HepG2 (cell line): ENCODE results near the gene ZCCHC3. TPM values are rescaled to one million over a fixed set of nuclear protein-coding genes. Genes with fewer than 3 reads are reported as not detected.

Experiments
- ATAC-seq: fragments of 200-7000 bp; cut with Tn5 transposase; 3 replicates; pipeline ENCODE4 v1.9.1; 2020; ENCODE audit warnings: mild to moderate bottlenecking, moderate library complexity
- BruUV-seq: library from RNA; stranded (reverse); fragments of 400-500 nt; replicated peaks from 2 replicates; lab custom pipeline; 2021; lab: Mats Ljungman, UMichigan
- CTCF ChIA-PET: fragments of 300-600 bp; formaldehyde crosslinking; extraction: SDS; loops from one replicate; lab custom pipeline; 2021; ENCODE audit warnings: low total read pairs, inconsistent platforms, low intra/inter-chr PET ratio; lab: Yijun Ruan, JAX
- POLR2A ChIA-PET: fragments of 350-600 bp; sonication (Branson Sonifier 250); formaldehyde crosslinking; loops from one replicate; lab custom pipeline; 2020; ENCODE audit warnings: antibody characterized with exemption, inconsistent platforms; lab: Yijun Ruan, JAX
- DNase-seq: peaks from one replicate; pipeline ENCODE4 v3.0.0-alpha.2; 2015; ENCODE audit warnings: low spot score
- FAIRE-seq: peaks from 3 replicates; lab custom pipeline; 2011; peaks lifted over from hg19 to GRCh38; lab: Jason Lieb, UNC
- H2AFZ ChIP-seq: one replicate; pipeline ENCODE4 v1.6.1; 2011; ENCODE audit warnings: low read length, inconsistent platforms
- H3K27ac ChIP-seq: fragments of 300-600 bp; 3 replicates; pipeline ENCODE4 v1.8.0; 2011; ENCODE audit warnings: mixed run types, mild to moderate bottlenecking, mixed read lengths, low read length, inconsistent platforms; ENCODE audit not compliant: insufficient read depth; ENCODE audit errors: extremely low read length
- H3K27me3 ChIP-seq, 2 experiments: fragments of 200-600 bp in 1 of 2; 2 replicates in 1 of 2; 3 replicates in 1 of 2; pipeline versions ENCODE4 v1.6.0 to v1.8.0; 2011; ENCODE audit warnings: low read length in 2 of 2, mild to moderate bottlenecking in 2 of 2, moderate library complexity in 2 of 2, inconsistent platforms in 1 of 2; ENCODE audit not compliant: insufficient read depth in 2 of 2, control insufficient read depth in 1 of 2
- H3K36me3 ChIP-seq, 2 experiments: fragments of 200-600 bp in 1 of 2; replicated peaks in 1 of 2; 2 replicates in 1 of 2; 3 replicates in 1 of 2; pipeline versions ENCODE4 v1.5.1 to v1.8.0; 2011; ENCODE audit warnings: low read length in 2 of 2, inconsistent platforms in 1 of 2; ENCODE audit not compliant: insufficient read depth in 2 of 2, control insufficient read depth in 1 of 2
- H3K4me1 ChIP-seq: 2 replicates; pipeline ENCODE4 v1.5.1; 2012; ENCODE audit warnings: low read length, inconsistent platforms; ENCODE audit not compliant: insufficient read depth
- H3K4me2 ChIP-seq: 2 replicates; pipeline ENCODE4 v1.6.0; 2011; ENCODE audit warnings: low read depth, low read length, inconsistent platforms
- H3K4me3 ChIP-seq, 3 experiments: fragments of 200-600 bp in 1 of 3; sonication (generic), shearing (Covaris generic) in 1 of 3; replicated peaks in 1 of 3; 2 replicates each; pipeline ENCODE4 v1.5.1; 2011 to 2016; ENCODE audit warnings: low read length in 3 of 3, inconsistent platforms in 2 of 3, low read depth in 2 of 3, mild to moderate bottlenecking in 2 of 3, control low read depth in 1 of 3, mixed read lengths in 1 of 3; ENCODE audit not compliant: insufficient read depth in 1 of 3
- H3K79me2 ChIP-seq: one replicate; pipeline ENCODE4 v1.6.1; 2011; ENCODE audit warnings: low read length, inconsistent platforms; ENCODE audit not compliant: insufficient read depth
- H3K9ac ChIP-seq: 2 replicates; pipeline ENCODE4 v1.6.0; 2011; ENCODE audit warnings: mild to moderate bottlenecking, low read depth, low read length, inconsistent platforms; ENCODE audit not compliant: insufficient read depth
- H3K9me3 ChIP-seq: 2 replicates; pipeline ENCODE4 v1.5.1; 2012; ENCODE audit warnings: mild to moderate bottlenecking, low read length
- H4K20me1 ChIP-seq: 2 replicates; pipeline ENCODE4 v1.6.0; 2011; ENCODE audit warnings: inconsistent platforms, mild to moderate bottlenecking, low read length, moderate library complexity; ENCODE audit not compliant: insufficient read depth
- RBM39 ChIP-seq: fragments of 200-400 bp; formaldehyde crosslinking; IDR thresholded peaks from one replicate; pipeline ENCODE4 v1.6.1; 2018; ENCODE audit warnings: antibody characterized with exemption, mild to moderate bottlenecking, low read depth, low read length; ENCODE audit not compliant: poor library complexity, severe bottlenecking
- STAG1 ChIP-seq: sonication (generic); formaldehyde crosslinking; IDR thresholded peaks from 2 replicates; pipeline ENCODE4 v1.4.0; 2020; ENCODE audit warnings: missing genetic modification reagents
- ZFP36L1 ChIP-seq: sonication (generic); formaldehyde crosslinking; IDR thresholded peaks from 2 replicates; pipeline ENCODE4 v1.8.0; 2022; ENCODE audit warnings: mild to moderate bottlenecking, missing genetic modification reagents, moderate library complexity
- ZFYVE20 ChIP-seq: sonication (generic); formaldehyde crosslinking; IDR thresholded peaks from 2 replicates; pipeline ENCODE4 v1.8.0; 2023; ENCODE audit warnings: low read depth, mild to moderate bottlenecking, moderate library complexity, missing genetic modification reagents, borderline replicate concordance
- ZNF709 ChIP-seq: sonication (generic); formaldehyde crosslinking; IDR thresholded peaks from 2 replicates; pipeline ENCODE4 v1.5.0; 2020; ENCODE audit warnings: mild to moderate bottlenecking, missing genetic modification reagents
- ZNF781 ChIP-seq: sonication (generic); formaldehyde crosslinking; IDR thresholded peaks from 2 replicates; pipeline ENCODE4 v1.5.1; 2020; ENCODE audit warnings: borderline replicate concordance, mild to moderate bottlenecking, missing genetic modification reagents; ENCODE audit errors: not compliant biosample characterization
- WGBS: methylation state at CpG from one replicate; pipeline ENCODE4 v1.1.6; 2017; ENCODE audit warnings: low lambda C conversion rate; 5-methylcytosine and 5-hydroxymethylcytosine counted together
- in situ Hi-C: cut with HindIII; loops from 2 replicates; pipeline ENCODE4 v1.10.0; 2017; ENCODE audit warnings: low pct_unique_long_range_greater_than_20kb; ENCODE audit not compliant: extremely low pct_ligation_motif_present
- intact Hi-C: fragments of 100-400 bp; cut with micrococcal nuclease; formaldehyde crosslinking; loops from one replicate; pipeline ENCODE4 v1.10.0; 2022; ENCODE audit not compliant: unreplicated experiment
- polyA plus RNA-seq, 8 experiments: library from polyadenylated mRNA; depleted of rRNA in 3 of 8; stranded (reverse) in 7 of 8; unstranded in 1 of 8; fragments of >200 nt; fragmentation: Illumina TruSeq in 4 of 8; extraction: Trizol in 4 of 8; gene quantifications; 2 replicates each; pipeline versions ENCODE4 v1.2.1 to v1.2.3, GENCODE V29; 2011 to 2016; ENCODE audit warnings: low read depth in 4 of 8, missing spikeins in 1 of 8, mixed read lengths in 1 of 8; ENCODE audit not compliant: insufficient read depth in 1 of 8
- total RNA-seq, 5 experiments: library from RNA; depleted of rRNA; stranded (reverse); fragments of >200 nt; fragmentation: Illumina TruSeq; extraction: Trizol; gene quantifications; 2 replicates each; pipeline ENCODE4 v1.2.3, GENCODE V29; 2016; ENCODE audit warnings: low read depth in 1 of 5
- TF ChIP-seq, protein P1 (sequence below): sonication (generic); formaldehyde crosslinking; IDR thresholded peaks from 2 replicates; pipeline ENCODE4 v1.5.0; 2020; ENCODE audit warnings: missing genetic modification reagents
- TF ChIP-seq, protein P2 (sequence below): IDR thresholded peaks from 2 replicates; pipeline ENCODE4 v1.6.1; 2016; ENCODE audit warnings: control low read depth
- TF ChIP-seq, protein P3 (sequence below): sonication (generic); formaldehyde crosslinking; IDR thresholded peaks from 2 replicates; pipeline ENCODE4 v1.5.1; 2020; ENCODE audit warnings: mild to moderate bottlenecking, missing genetic modification reagents, borderline replicate concordance
- TF ChIP-seq, protein P4 (sequence below): sonication (generic); formaldehyde crosslinking; IDR thresholded peaks from 2 replicates; pipeline ENCODE4 v1.4.0; 2020; ENCODE audit warnings: missing genetic modification reagents

ZCCHC3 gene
- total and polyA plus RNA-seq, 2 of the 13 experiments (the other 11 are each of a cell fraction or from before 2014, with no cell fraction given), result 46.6 to 63.0 TPM

DNA sequence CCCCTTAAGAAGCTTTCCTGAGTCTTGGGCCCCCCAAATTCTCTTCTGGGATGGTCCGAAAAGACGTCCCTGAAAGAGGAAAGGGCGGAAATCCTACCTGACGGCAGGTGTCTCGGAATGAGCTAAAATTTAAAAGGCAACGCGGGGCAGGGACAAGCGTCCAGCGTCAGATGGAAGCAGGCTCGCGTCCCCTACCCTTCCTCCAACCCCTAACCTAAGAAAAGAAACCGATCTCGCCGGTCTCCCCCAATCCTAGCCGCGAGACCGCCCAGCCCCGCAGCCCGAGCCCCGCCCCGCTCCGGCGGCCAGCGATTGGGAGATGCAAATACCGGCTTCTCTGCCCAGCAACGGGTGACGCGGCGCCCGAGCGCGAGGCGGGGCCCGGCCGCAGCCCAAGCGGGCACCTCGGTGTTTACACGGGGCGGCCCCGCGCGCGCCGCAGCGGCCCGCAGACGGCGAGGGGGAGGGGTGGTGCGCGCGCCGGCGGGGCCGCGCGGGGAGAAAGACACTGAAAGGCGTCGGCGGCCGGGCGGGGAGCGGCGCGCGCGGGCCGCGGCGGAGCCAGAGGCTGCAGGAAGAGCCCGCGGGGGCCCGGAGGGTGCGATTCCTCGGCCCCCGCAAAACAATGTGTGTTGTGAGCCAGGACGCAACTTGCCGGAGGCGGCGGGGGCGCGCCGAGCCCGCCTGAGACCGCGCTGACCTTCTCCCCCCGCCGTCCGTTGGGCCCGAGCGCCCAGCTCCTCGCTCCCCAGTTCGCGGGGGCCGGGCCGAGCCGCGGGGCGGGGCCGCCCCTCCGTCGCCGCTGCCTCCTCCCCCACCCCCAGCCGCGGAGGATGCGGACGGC, 27.9 kb downstream of the ZCCHC3 start, which contains the start of gene SOX12:
TSS of gene SOX12 (plus strand) at position 508 of the 844 bp plus-strand sequence. CDS start 373 bp downstream, outside the sequence.
- peak; percentile 46 for FAIRE-seq
- peaks cover 29% of the 10 kb centered on the region for H4K20me1 ChIP-seq
- H3K36me3 ChIP-seq, result peaks cover 4 to 9% of the 10 kb centered on the region in 2 experiments; a peak in 2 of 5 replicates
- no peaks in the 10 kb centered on the region; a peak in 1 of 5 replicates for H3K27me3 ChIP-seq
- H3K79me2 ChIP-seq, result peaks cover 29% of the 10 kb centered on the region
- peak within 1 kb of the TSS; percentile 94 for H3K9ac ChIP-seq
- in situ Hi-C loops, result no loop called here
- H2AFZ ChIP-seq, result peak within 1 kb of the TSS; percentile 32
- H3K9me3 ChIP-seq, result no peaks in the 10 kb centered on the region
- intact Hi-C loops, result no loop called here
- peak within 1 kb of the TSS; percentile 70 to 96 (median 93) for H3K4me3 ChIP-seq
- WGBS, result 1% methylated on average over 77 of the region's 106 CpGs
- peak within 1 kb of the TSS; percentile 97 for H3K4me2 ChIP-seq
- peak within 1 kb of the TSS; percentile 94 for H3K27ac ChIP-seq
- peaks cover 40% of the 10 kb centered on the region for H3K4me1 ChIP-seq
- BruUV-seq, result no TSS peak
- ATAC-seq, result peak; percentile 72
- DNase-seq, result peak; percentile 96
- ChIA-PET POLR2A (interaction anchor here (0.6 to 5.6 kb wide), 12 partner anchors 10 to 185 kb away, joined by 3 to 107 read pairs (median 6); partner anchors contain the start of genes NRSN2 and ZCCHC3), CTCF (interaction anchor here (1.6 kb wide), 1 partner anchor 58 kb away, joined by 5 read pairs; no protein-coding TSS in a partner anchor)
- TF ChIP-seq ZFYVE20 (CRISPR knock-in tag) (no peak), ZFP36L1 (CRISPR knock-in tag) (no peak; the same call in 1 of the 2 replicates), ZNF709 (peak; percentile 77), RBM39 (no peak), ZNF781 (CRISPR knock-in tag) (no peak), STAG1 (CRISPR knock-in tag) (no peak)
- TF ChIP-seq, protein P1, sequence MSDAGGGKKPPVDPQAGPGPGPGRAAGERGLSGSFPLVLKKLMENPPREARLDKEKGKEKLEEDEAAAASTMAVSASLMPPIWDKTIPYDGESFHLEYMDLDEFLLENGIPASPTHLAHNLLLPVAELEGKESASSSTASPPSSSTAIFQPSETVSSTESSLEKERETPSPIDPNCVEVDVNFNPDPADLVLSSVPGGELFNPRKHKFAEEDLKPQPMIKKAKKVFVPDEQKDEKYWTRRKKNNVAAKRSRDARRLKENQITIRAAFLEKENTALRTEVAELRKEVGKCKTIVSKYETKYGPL (CRISPR knock-in tag), result no peak; the same call in 1 of the 2 replicates
- TF ChIP-seq, protein P2, sequence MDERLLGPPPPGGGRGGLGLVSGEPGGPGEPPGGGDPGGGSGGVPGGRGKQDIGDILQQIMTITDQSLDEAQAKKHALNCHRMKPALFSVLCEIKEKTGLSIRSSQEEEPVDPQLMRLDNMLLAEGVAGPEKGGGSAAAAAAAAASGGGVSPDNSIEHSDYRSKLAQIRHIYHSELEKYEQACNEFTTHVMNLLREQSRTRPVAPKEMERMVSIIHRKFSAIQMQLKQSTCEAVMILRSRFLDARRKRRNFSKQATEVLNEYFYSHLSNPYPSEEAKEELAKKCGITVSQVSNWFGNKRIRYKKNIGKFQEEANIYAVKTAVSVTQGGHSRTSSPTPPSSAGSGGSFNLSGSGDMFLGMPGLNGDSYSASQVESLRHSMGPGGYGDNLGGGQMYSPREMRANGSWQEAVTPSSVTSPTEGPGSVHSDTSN (CRISPR knock-in tag), result no peak
- TF ChIP-seq, protein P3, sequence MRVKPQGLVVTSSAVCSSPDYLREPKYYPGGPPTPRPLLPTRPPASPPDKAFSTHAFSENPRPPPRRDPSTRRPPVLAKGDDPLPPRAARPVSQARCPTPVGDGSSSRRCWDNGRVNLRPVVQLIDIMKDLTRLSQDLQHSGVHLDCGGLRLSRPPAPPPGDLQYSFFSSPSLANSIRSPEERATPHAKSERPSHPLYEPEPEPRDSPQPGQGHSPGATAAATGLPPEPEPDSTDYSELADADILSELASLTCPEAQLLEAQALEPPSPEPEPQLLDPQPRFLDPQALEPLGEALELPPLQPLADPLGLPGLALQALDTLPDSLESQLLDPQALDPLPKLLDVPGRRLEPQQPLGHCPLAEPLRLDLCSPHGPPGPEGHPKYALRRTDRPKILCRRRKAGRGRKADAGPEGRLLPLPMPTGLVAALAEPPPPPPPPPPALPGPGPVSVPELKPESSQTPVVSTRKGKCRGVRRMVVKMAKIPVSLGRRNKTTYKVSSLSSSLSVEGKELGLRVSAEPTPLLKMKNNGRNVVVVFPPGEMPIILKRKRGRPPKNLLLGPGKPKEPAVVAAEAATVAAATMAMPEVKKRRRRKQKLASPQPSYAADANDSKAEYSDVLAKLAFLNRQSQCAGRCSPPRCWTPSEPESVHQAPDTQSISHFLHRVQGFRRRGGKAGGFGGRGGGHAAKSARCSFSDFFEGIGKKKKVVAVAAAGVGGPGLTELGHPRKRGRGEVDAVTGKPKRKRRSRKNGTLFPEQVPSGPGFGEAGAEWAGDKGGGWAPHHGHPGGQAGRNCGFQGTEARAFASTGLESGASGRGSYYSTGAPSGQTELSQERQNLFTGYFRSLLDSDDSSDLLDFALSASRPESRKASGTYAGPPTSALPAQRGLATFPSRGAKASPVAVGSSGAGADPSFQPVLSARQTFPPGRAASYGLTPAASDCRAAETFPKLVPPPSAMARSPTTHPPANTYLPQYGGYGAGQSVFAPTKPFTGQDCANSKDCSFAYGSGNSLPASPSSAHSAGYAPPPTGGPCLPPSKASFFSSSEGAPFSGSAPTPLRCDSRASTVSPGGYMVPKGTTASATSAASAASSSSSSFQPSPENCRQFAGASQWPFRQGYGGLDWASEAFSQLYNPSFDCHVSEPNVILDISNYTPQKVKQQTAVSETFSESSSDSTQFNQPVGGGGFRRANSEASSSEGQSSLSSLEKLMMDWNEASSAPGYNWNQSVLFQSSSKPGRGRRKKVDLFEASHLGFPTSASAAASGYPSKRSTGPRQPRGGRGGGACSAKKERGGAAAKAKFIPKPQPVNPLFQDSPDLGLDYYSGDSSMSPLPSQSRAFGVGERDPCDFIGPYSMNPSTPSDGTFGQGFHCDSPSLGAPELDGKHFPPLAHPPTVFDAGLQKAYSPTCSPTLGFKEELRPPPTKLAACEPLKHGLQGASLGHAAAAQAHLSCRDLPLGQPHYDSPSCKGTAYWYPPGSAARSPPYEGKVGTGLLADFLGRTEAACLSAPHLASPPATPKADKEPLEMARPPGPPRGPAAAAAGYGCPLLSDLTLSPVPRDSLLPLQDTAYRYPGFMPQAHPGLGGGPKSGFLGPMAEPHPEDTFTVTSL, result no peak
- TF ChIP-seq, protein P4, sequence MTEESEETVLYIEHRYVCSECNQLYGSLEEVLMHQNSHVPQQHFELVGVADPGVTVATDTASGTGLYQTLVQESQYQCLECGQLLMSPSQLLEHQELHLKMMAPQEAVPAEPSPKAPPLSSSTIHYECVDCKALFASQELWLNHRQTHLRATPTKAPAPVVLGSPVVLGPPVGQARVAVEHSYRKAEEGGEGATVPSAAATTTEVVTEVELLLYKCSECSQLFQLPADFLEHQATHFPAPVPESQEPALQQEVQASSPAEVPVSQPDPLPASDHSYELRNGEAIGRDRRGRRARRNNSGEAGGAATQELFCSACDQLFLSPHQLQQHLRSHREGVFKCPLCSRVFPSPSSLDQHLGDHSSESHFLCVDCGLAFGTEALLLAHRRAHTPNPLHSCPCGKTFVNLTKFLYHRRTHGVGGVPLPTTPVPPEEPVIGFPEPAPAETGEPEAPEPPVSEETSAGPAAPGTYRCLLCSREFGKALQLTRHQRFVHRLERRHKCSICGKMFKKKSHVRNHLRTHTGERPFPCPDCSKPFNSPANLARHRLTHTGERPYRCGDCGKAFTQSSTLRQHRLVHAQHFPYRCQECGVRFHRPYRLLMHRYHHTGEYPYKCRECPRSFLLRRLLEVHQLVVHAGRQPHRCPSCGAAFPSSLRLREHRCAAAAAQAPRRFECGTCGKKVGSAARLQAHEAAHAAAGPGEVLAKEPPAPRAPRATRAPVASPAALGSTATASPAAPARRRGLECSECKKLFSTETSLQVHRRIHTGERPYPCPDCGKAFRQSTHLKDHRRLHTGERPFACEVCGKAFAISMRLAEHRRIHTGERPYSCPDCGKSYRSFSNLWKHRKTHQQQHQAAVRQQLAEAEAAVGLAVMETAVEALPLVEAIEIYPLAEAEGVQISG, result peak; percentile 43
